DOHH2 (cell line): ENCODE results near the gene MAN2B2.

Experiments
- H3F3A ChIP-seq: fragments of 200-600 bp; sonication (generic), shearing (Covaris generic); 2 replicates; pipeline ENCODE4 v1.6.0; 2016; ENCODE audit warnings: antibody characterized with exemption, mild to moderate bottlenecking; ENCODE audit not compliant: control insufficient read depth, insufficient read depth
- H3K27ac ChIP-seq: fragments of 200-600 bp; sonication (generic); 2 replicates; pipeline ENCODE4 v1.5.1; 2014; ENCODE audit warnings: low read depth, mild to moderate bottlenecking, low read length, moderate library complexity
- H3K27me3 ChIP-seq: fragments of 200-600 bp; sonication (generic); 2 replicates; pipeline ENCODE4 v1.6.1; 2014; ENCODE audit warnings: mild to moderate bottlenecking, low read length, mixed read lengths; ENCODE audit not compliant: control insufficient read depth
- H3K36me3 ChIP-seq: fragments of 200-600 bp; sonication (generic); 2 replicates; pipeline ENCODE4 v1.6.1; 2014; ENCODE audit warnings: mild to moderate bottlenecking, low read length, moderate library complexity, mixed read lengths; ENCODE audit not compliant: control insufficient read depth
- H3K4me1 ChIP-seq: fragments of 200-600 bp; sonication (generic); 2 replicates; pipeline ENCODE4 v1.6.1; 2014; ENCODE audit warnings: mild to moderate bottlenecking, low read length, mixed read lengths; ENCODE audit not compliant: control insufficient read depth
- H3K4me2 ChIP-seq: fragments of 200-600 bp; sonication (generic); 2 replicates; pipeline ENCODE4 v1.6.0; 2014; ENCODE audit warnings: mild to moderate bottlenecking, low read length, moderate library complexity
- H3K4me3 ChIP-seq: fragments of 200-600 bp; sonication (generic); 2 replicates; pipeline ENCODE4 v1.5.1; 2014; ENCODE audit warnings: mild to moderate bottlenecking, low read length, mixed read lengths
- H3K79me2 ChIP-seq: fragments of 200-600 bp; sonication (generic); 2 replicates; pipeline ENCODE4 v1.6.1; 2014; ENCODE audit warnings: mild to moderate bottlenecking, low read length, mixed read lengths; ENCODE audit not compliant: control insufficient read depth
- H3K9me2 ChIP-seq: fragments of 200-600 bp; sonication (generic); replicated peaks from 2 replicates; pipeline ENCODE4 v1.6.1; 2014; ENCODE audit warnings: mild to moderate bottlenecking, low read length, mixed read lengths; ENCODE audit not compliant: control insufficient read depth
- H3K9me3 ChIP-seq: fragments of 200-600 bp; sonication (generic); 2 replicates; pipeline ENCODE4 v1.6.1; 2014; ENCODE audit warnings: antibody characterized with exemption, low read length, mixed read lengths; ENCODE audit not compliant: control insufficient read depth, insufficient read depth
- H4K20me1 ChIP-seq: fragments of 200-600 bp; sonication (generic); 2 replicates; pipeline ENCODE4 v1.6.0; 2014; ENCODE audit warnings: low read depth, mild to moderate bottlenecking, antibody characterized with exemption, low read length, moderate library complexity; ENCODE audit not compliant: control insufficient read depth, insufficient read depth
- EZH2phosphoT487 ChIP-seq: fragments of 200-600 bp; sonication (generic); IDR thresholded peaks from 2 replicates; pipeline ENCODE4 v1.6.1; 2017; ENCODE audit warnings: borderline replicate concordance, mild to moderate bottlenecking, antibody characterized with exemption, low read length, moderate library complexity, mixed read lengths
- TF ChIP-seq, protein P1 (sequence below): fragments of 200-600 bp; sonication (generic); IDR thresholded peaks from one replicate; pipeline ENCODE4 v1.5.1; 2014; ENCODE audit warnings: antibody characterized with exemption, mild to moderate bottlenecking, low read depth, low read length; ENCODE audit not compliant: poor library complexity, severe bottlenecking

The MAN2B2 gene

DNA sequence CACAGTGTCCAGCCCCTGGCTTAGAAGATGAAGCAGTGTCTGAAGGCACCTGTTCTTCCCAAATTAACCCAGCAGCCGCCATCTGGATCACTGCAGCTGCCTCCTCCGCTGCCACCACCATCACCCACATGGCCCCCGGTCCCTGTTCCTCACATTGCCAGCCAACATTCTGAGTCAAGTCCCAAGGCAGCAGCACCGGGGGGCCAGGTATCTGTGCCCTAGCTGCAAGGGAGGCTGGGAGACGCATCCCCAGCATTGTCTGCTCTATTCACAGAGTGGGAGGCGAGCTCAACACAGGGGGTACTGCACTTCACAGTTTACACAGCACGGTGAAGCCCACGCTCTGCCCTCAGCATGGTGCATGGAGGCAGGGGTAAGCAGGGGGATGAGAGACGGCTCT, 42.3 kb upstream of the MAN2B2 start:
- no peak overlapping the region for H3K4me2 ChIP-seq
- H4K20me1 ChIP-seq = no peaks in the 10 kb centered on the region
- TF ChIP-seq EZH2phosphoT487 = no peak
- no peaks in the 10 kb centered on the region for H3K79me2 ChIP-seq
- no peaks in the 10 kb centered on the region for H3K9me2 ChIP-seq
- no peaks in the 10 kb centered on the region for H3K27me3 ChIP-seq
- no peaks in the 10 kb centered on the region for H3F3A ChIP-seq
- no peaks in the 10 kb centered on the region for H3K4me1 ChIP-seq
- H3K36me3 ChIP-seq = no peaks in the 10 kb centered on the region
- no peaks in the 10 kb centered on the region for H3K9me3 ChIP-seq
- H3K27ac ChIP-seq = no peak overlapping the region
- H3K4me3 ChIP-seq = no peak overlapping the region

DNA sequence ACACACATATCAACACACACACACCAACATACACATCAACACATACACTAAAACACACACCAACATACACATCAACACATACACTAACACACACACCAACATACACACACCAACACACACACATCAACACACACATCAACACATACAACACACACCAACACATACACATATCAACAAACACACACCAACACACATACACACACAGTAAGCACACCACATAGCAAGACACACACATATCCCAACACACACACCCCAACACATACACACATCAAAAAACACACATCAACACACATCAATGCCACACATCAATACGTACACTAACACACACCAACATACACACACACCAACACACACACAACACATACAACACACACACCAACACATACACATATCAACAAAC, 40.9 kb upstream of the MAN2B2 start:
- Histone ChIP-seq H3K4me3 (no peak overlapping the region), H3K4me2 (no peak overlapping the region), H3F3A (no peaks in the 10 kb centered on the region), H3K4me1 (no peaks in the 10 kb centered on the region), H3K9me3 (no peaks in the 10 kb centered on the region), H3K27ac (no peak overlapping the region), H3K79me2 (no peaks in the 10 kb centered on the region), H3K9me2 (no peaks in the 10 kb centered on the region), H3K27me3 (no peaks in the 10 kb centered on the region), H4K20me1 (no peaks in the 10 kb centered on the region), H3K36me3 (no peaks in the 10 kb centered on the region)
- TF ChIP-seq, protein P1, sequence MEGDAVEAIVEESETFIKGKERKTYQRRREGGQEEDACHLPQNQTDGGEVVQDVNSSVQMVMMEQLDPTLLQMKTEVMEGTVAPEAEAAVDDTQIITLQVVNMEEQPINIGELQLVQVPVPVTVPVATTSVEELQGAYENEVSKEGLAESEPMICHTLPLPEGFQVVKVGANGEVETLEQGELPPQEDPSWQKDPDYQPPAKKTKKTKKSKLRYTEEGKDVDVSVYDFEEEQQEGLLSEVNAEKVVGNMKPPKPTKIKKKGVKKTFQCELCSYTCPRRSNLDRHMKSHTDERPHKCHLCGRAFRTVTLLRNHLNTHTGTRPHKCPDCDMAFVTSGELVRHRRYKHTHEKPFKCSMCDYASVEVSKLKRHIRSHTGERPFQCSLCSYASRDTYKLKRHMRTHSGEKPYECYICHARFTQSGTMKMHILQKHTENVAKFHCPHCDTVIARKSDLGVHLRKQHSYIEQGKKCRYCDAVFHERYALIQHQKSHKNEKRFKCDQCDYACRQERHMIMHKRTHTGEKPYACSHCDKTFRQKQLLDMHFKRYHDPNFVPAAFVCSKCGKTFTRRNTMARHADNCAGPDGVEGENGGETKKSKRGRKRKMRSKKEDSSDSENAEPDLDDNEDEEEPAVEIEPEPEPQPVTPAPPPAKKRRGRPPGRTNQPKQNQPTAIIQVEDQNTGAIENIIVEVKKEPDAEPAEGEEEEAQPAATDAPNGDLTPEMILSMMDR = no peak
- TF ChIP-seq EZH2phosphoT487 = no peak

DNA sequence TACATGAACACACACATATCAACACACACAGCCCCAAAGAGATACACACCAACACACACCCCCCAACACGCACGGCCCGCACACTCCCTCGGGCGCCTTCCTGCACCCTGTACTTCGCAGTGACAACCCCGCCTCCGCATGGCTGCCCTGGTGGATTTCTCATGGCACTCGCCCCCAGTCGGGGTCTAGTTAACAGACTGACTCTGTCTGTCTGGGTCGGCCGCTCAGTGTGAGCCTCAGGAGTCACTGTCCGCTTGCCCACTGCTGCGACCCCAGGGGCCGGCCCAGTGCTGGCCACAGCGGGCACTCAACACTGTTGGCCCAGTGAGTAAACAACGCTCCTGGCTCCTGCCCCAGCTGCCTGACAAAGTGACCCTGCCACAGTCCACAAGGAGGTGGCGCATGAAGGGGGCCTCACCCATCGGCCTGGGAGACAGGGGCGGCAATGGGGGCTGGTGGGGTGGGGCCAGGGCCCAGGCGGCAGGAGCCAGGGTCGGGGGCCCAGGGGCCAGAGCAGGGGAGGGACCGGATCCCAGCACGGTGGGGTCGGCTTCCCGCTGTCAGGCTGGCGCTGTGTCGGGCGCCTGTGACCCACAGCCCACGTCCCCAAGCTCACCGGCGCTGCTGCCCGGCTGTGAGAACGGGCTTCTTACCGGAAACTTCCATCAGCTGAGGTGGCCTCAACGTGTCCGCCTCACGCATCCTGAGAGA, 40.2 kb upstream of the MAN2B2 start:
- no peak for TF ChIP-seq EZH2phosphoT487
- TF ChIP-seq, protein P1 = no peak
- Histone ChIP-seq H3K79me2 (no peaks in the 10 kb centered on the region), H3K4me1 (no peaks in the 10 kb centered on the region), H3K27ac (no peak overlapping the region), H3F3A (no peaks in the 10 kb centered on the region), H3K4me3 (no peak overlapping the region), H4K20me1 (no peaks in the 10 kb centered on the region), H3K4me2 (no peak overlapping the region), H3K9me3 (no peaks in the 10 kb centered on the region), H3K36me3 (no peaks in the 10 kb centered on the region), H3K9me2 (no peaks in the 10 kb centered on the region), H3K27me3 (no peaks in the 10 kb centered on the region)

DNA sequence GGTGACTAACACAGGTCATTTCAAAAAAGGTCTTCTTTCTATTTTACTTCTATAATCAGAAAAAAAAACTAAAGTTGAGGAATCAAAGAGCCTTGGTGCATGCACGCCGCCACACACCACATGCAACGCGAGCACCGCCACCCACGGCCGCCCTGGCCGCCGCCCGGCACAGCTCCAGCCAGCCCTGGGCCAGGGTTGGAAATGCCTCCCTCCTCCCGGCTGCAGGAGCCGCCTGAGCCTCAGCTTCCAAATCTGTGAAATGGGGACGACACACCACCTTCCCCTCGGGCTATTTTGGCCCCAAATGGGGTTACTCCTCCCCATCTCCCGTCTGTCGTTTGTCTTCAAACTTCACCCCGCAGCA, 39.7 kb upstream of the MAN2B2 start:
- Histone ChIP-seq H3K4me1 (no peaks in the 10 kb centered on the region), H3K36me3 (no peaks in the 10 kb centered on the region), H3K4me2 (no peak overlapping the region), H3K79me2 (no peaks in the 10 kb centered on the region), H4K20me1 (no peaks in the 10 kb centered on the region), H3K27ac (no peak overlapping the region), H3K9me3 (no peaks in the 10 kb centered on the region), H3K4me3 (no peak overlapping the region), H3F3A (no peaks in the 10 kb centered on the region), H3K27me3 (no peaks in the 10 kb centered on the region), H3K9me2 (no peaks in the 10 kb centered on the region)
- no peak for TF ChIP-seq EZH2phosphoT487
- TF ChIP-seq, protein P1 = no peak
